Measurements from ENCODE around the gene GABRD. TPM values are rescaled to one million over a fixed set of nuclear protein-coding genes. Genes with fewer than 3 reads are reported as not detected.

The GABRD gene
- total and polyA plus RNA-seq, 10 of the 15 experiments (the other 5 are each of a cell fraction or from before 2014, with no cell fraction given) = not detected

GRCh38 chr1:2018217-2019171 lies 651 bp upstream of the GABRD start:
- in situ Hi-C loops (cut with MboI) = no loop called here
- intact Hi-C loops (cut with micrococcal nuclease; ENCODE audit: unreplicated experiment) = no loop called here

More at GRCh38 chr1:2018217-2019171, 651 bp upstream of the GABRD start:
- no peaks in the 10 kb centered on the region for H3K79me2 ChIP-seq (ENCODE audit: control insufficient read depth, insufficient read depth, low read length)
- ATAC-seq (no peak), DNase-seq (ENCODE audit: low read depth, low spot score) (no peak), FAIRE-seq (no peak)
- no peaks in the 10 kb centered on the region for H3K36me3 ChIP-seq (ENCODE audit: control insufficient read depth in 2 of 2, insufficient read depth in 2 of 2, low read length in 1 of 2)
- no peaks in the 10 kb centered on the region for H3K9me3 ChIP-seq (replicated peaks; ENCODE audit: control insufficient read depth, insufficient read depth, low read length)
- no peak overlapping the region for H2AFZ ChIP-seq (ENCODE audit: control insufficient read depth, low read depth, low read length)
- WGBS (ENCODE audit: insufficient coverage, insufficient replicate concordance, low lambda C conversion rate, missing lambda C conversion rate) = 16% methylated on average over 36 of the region's 48 CpGs
- H3K27me3 ChIP-seq (replicated peaks in 1 of 2; ENCODE audit: control insufficient read depth in 2 of 2, insufficient read depth in 2 of 2, low read length in 1 of 2) = peaks cover 3 to 5% of the 10 kb centered on the region in 2 experiments; a peak in 2 of 4 replicates
- ChIA-PET POLR2A (no interaction called here), SMC1A (ENCODE audit: uncharacterized antibody, unreplicated experiment) (no interaction called here), CTCF (no interaction called here), RAD21 (ENCODE audit: unreplicated experiment) (no interaction called here)
- H3K9ac ChIP-seq (ENCODE audit: control insufficient read depth, insufficient read depth, low read length) = no peak overlapping the region
- no peak overlapping the region for H3K27ac ChIP-seq (ENCODE audit: control insufficient read depth, insufficient read depth)
- no peak overlapping the region for H3K4me3 ChIP-seq
- no TSS peak for BruUV-seq (replicated peaks)
- H3K4me2 ChIP-seq (ENCODE audit: control insufficient read depth, insufficient read depth) = no peak overlapping the region
- H3K4me1 ChIP-seq (ENCODE audit: control insufficient read depth, insufficient read depth, low read length) = no peaks in the 10 kb centered on the region
- no peaks in the 10 kb centered on the region for H4K20me1 ChIP-seq (ENCODE audit: control insufficient read depth, insufficient read depth)
- TF ChIP-seq SIN3A (IDR thresholded peaks at IDR 0.05; ENCODE audit: low read depth, low read length) (no peak), FOXK2 (IDR thresholded peaks at IDR 0.05) (no peak), REST (IDR thresholded peaks at IDR 0.05; ENCODE audit: low read depth, low read length) (no peak), RUNX3 (IDR thresholded peaks at IDR 0.05; ENCODE audit: low read length) (no peak), TAF1 (IDR thresholded peaks at IDR 0.05; ENCODE audit: borderline replicate concordance, low read depth, low read length) (no peak), ZBED1 (IDR thresholded peaks at IDR 0.05; ENCODE audit: borderline replicate concordance) (no peak), IKZF2 (IDR thresholded peaks at IDR 0.05) (no peak), YY1 (IDR thresholded peaks at IDR 0.05; ENCODE audit: low read depth, low read length) (no peak), ZBTB33 (IDR thresholded peaks at IDR 0.05) (no peak), STAT1 (conservative IDR thresholded peaks at IDR 0.05) (no peak), KDM1A (IDR thresholded peaks at IDR 0.05; ENCODE audit: borderline replicate concordance) (no peak), RELA (IDR thresholded peaks at IDR 0.05; ENCODE audit: borderline replicate concordance, partially characterized antibody) (no peak), SMAD1 (IDR thresholded peaks at IDR 0.05; ENCODE audit: low read depth, partially characterized antibody) (no peak), SIX5 (IDR thresholded peaks at IDR 0.05; ENCODE audit: low read depth, low read length, severe bottlenecking) (no peak), ZNF207 (IDR thresholded peaks at IDR 0.05; ENCODE audit: borderline replicate concordance) (no peak)

All from GM12878 (cell line).